Right lobe of liver (tissue), 6 donors: ENCODE data around the gene TRMT11. TPM values are rescaled to one million over a fixed set of nuclear protein-coding genes. Genes with fewer than 3 reads are reported as not detected.

Experiments
- ATAC-seq, 4 donors: fragments of 200-7000 bp; cut with Tn5 transposase; one replicate each; pipeline ENCODE4 v1.9.1; 2020; ENCODE audit warnings: mild to moderate bottlenecking in 4 of 4, moderate library complexity in 4 of 4
- DNase-seq, 3 donors: peaks; one replicate each; pipeline ENCODE4 v3.0.0-alpha.2; 2020
- H3K27ac ChIP-seq, 3 donors: fragments of 200-600 bp; one replicate each; pipeline ENCODE4 v1.8.0; 2022
- H3K27me3 ChIP-seq, 2 donors: fragments of 200-600 bp; one replicate each; pipeline ENCODE4 v1.8.0; 2022
- H3K36me3 ChIP-seq, 4 donors: fragments of 200-600 bp; sonication (generic) in 1 of 4; one replicate each; pipeline versions ENCODE4 v1.5.1 to v1.8.0; 2017 to 2022; ENCODE audit warnings: control low read depth in 1 of 4
- H3K4me1 ChIP-seq, 4 donors: fragments of 200-600 bp; sonication (generic) in 1 of 4; one replicate each; pipeline versions ENCODE4 v1.5.1 to v1.8.0; 2017 to 2022; ENCODE audit warnings: control low read depth in 1 of 4
- H3K4me3 ChIP-seq, 3 donors: fragments of 200-600 bp; one replicate each; pipeline ENCODE4 v1.8.0; 2022
- H3K9me3 ChIP-seq, 4 donors: fragments of 200-600 bp; sonication (generic) in 1 of 4; one replicate each; pipeline versions ENCODE4 v1.5.1 to v1.8.0; 2017 to 2022; ENCODE audit warnings: control low read depth in 1 of 4
- CTCF ChIP-seq, 4 donors: fragments of 200-600 bp in 3 of 4; fragments of 450-650 bp in 1 of 4; IDR thresholded peaks; one replicate each; pipeline versions ENCODE4 v1.5.1 to v1.8.0; 2016 to 2022; ENCODE audit warnings: antibody characterized with exemption in 4 of 4, mild to moderate bottlenecking in 2 of 4
- POLR2A ChIP-seq: fragments of 450-650 bp; IDR thresholded peaks from one replicate; pipeline ENCODE4 v1.6.1; 2017; ENCODE audit warnings: antibody characterized with exemption, mild to moderate bottlenecking
- WGBS: methylation state at CpG from one replicate; pipeline ENCODE4 v1.1.6; 2018; ENCODE audit warnings: low coverage, low lambda C conversion rate; ENCODE audit not compliant: insufficient coverage; ENCODE audit errors: missing lambda C conversion rate; 5-methylcytosine and 5-hydroxymethylcytosine counted together
- intact Hi-C, 2 donors: fragments of 100-400 bp; cut with DNase I; formaldehyde crosslinking; loops; one replicate each; pipeline versions ENCODE4 v1.11.2 to v1.14.1; 2022
- total RNA-seq, 6 experiments: library from RNA; depleted of rRNA in 2 of 6; stranded (reverse); fragments of >200 nt in 2 of 6; fragmentation: NEBNext Ultra II Directional in 3 of 6; extraction: Animal tissue kit (Norgen Biotek cat#: 25700) in 3 of 6; gene quantifications; one replicate each; pipeline versions ENCODE4 v1.1.0 to v1.2.4, GENCODE V29; 2016 to 2023
- donor health status: DM: no; HTN: yes; CAD: no.
- donor health status: DM: no; HTN: no; CAD: no.
- donor health status: DM: no; HTN: no; CAD: no.
- donor health status: DM: no; HTN: yes; CAD: no.
- donor health status: DM: no; HTN: yes; CAD: no.

TRMT11 gene
- total RNA-seq, 6 experiments from 2014 or later = 12.6 to 36.0 (median 25.3) TPM

DNA sequence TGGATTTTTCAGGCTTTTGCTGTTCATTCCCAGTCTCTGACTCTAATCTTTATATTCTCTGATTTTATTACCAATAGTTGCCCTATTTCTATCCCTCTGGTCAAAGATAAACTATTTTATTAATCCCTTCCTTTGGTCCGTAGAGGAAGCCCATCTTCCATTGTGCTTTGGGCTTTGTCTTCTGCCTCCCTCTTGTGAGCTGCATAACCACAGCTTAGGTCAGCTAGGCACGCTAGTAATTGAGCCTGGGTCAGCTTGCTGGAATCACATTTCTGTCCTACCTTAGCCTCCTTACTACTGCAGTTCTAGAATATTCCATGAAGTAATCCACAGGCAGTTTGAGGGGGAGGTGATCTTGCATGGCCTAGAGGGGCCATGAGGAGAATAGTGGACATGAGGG lies 49.4 kb downstream of the TRMT11 start:
- peaks cover 0 to 13% (median 6%) of the 10 kb centered on the region in 4 donors for H3K4me1 ChIP-seq
- TF ChIP-seq CTCF (IDR thresholded peaks at IDR 0.05) = no peak
- TF ChIP-seq POLR2A = no peak
- DNase-seq = no peak
- 87% methylated on average over 2 of the region's 2 CpGs for WGBS
- no peaks in the 10 kb centered on the region for H3K9me3 ChIP-seq
- ATAC-seq = no peak
- no peak overlapping the region for H3K4me3 ChIP-seq
- intact Hi-C loops = no loop called here
- H3K27ac ChIP-seq = no peak overlapping the region
- H3K27me3 ChIP-seq = no peaks in the 10 kb centered on the region
- H3K36me3 ChIP-seq = peaks cover 0 to 12% (median 2%) of the 10 kb centered on the region in 4 donors

- no peak for TF ChIP-seq CTCF (IDR thresholded peaks at IDR 0.05)
- no peak for TF ChIP-seq POLR2A
- Histone ChIP-seq H3K36me3 (peaks cover 0 to 12% (median 2%) of the 10 kb centered on the region in 4 donors), H3K9me3 (no peaks in the 10 kb centered on the region), H3K27ac (no peak overlapping the region), H3K4me1 (peaks cover 0 to 18% (median 8%) of the 10 kb centered on the region in 4 donors), H3K4me3 (no peak overlapping the region), H3K27me3 (no peaks in the 10 kb centered on the region)
- ATAC-seq = no peak
- no peak for DNase-seq
- intact Hi-C loops = no loop called here
Observed at GRCh38 chr6:126038234-126038633, 51.9 kb downstream of the TRMT11 start.

DNA sequence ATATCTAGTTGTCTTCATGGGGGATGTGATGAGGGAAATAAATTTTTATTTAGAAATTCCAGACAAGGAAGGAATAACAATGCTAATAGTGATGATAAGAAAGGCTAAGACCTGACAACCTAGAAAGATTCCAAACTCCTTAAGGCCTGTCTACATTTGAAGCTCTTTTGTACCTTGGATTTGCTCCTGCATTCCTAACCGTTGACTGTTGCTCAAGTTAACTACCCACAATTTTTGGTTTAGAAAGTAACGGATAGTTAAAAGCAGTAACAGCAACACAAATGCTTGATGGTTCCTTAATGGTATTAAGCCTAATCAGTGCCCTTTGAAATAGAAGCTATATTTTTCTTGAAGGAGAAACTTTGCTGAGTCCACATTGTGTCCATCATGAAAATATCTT lies 52.9 kb downstream of the TRMT11 start:
- Histone ChIP-seq H3K4me3 (no peak overlapping the region), H3K4me1 (peaks cover 0 to 17% (median 7%) of the 10 kb centered on the region in 4 donors), H3K9me3 (no peaks in the 10 kb centered on the region), H3K27me3 (no peaks in the 10 kb centered on the region), H3K36me3 (peaks cover 0 to 12% (median 2%) of the 10 kb centered on the region in 4 donors), H3K27ac (no peak overlapping the region)
- TF ChIP-seq CTCF (IDR thresholded peaks at IDR 0.05) (no peak), POLR2A (no peak)
- intact Hi-C loops = no loop called here
- DNase-seq = no peak
- ATAC-seq = no peak
- WGBS = 84% methylated on average over 2 of the region's 2 CpGs

DNA sequence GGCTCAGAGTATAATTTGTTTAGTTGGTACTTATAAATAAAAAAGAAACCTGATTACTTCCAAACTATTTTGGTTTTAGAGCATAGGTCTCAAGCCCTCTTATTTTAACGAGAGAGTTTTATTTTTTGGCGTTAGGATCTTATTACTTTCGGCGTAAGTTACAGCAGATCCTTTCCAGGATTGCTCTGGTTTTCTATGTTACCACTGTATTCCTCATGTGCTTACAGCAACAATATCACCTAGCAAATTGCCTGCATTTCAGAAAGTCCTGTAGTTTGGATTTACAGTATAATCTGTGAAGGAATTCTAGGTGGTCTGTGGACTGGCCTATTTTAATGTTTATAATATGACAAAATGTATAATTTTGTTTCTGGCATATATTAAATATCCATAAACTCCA lies 54.1 kb downstream of the TRMT11 start:
- intact Hi-C loops = no loop called here
- no peaks in the 10 kb centered on the region for H3K9me3 ChIP-seq
- ATAC-seq = peak in 3 of 4 donors; percentile 23 to 46 (median 40)
- no peak overlapping the region for H3K4me3 ChIP-seq
- no peak for DNase-seq
- WGBS = 82% methylated on average over 4 of the region's 4 CpGs
- H3K27me3 ChIP-seq = no peaks in the 10 kb centered on the region
- TF ChIP-seq POLR2A = no peak
- no peak for TF ChIP-seq CTCF (IDR thresholded peaks at IDR 0.05)
- peaks cover 0 to 17% (median 7%) of the 10 kb centered on the region in 4 donors for H3K4me1 ChIP-seq
- peak overlapping the region in 1 of 3 donors; percentile 45 for H3K27ac ChIP-seq
- H3K36me3 ChIP-seq = peaks cover 0 to 12% (median 2%) of the 10 kb centered on the region in 4 donors

DNA sequence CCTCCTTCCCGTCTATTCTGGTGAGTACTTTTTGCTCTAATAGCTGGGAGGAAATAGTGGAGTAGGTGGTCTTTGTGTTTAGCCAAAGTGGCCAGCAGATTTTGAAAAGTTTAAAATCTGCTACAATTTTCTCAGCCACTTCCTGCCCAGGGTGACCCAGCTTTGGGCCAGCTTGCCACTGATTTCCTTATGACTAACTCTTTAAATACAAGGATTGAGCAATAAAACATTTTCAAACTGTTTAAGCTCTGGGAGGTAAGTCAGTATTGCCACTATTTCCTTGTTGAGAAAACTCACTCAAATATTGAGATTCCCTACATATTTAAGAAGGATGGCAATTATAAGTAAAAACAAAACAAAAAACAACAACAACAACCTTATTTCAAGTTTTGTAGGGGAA lies 54.5 kb downstream of the TRMT11 start:
- Histone ChIP-seq H3K4me1 (peaks cover 0 to 17% (median 7%) of the 10 kb centered on the region in 4 donors), H3K27me3 (no peaks in the 10 kb centered on the region), H3K27ac (peak overlapping the region in 1 of 3 donors; percentile 45), H3K4me3 (no peak overlapping the region), H3K36me3 (peaks cover 0 to 12% (median 2%) of the 10 kb centered on the region in 4 donors), H3K9me3 (no peaks in the 10 kb centered on the region)
- intact Hi-C loops = no loop called here
- peak; percentile 67 to 95 (median 90) for ATAC-seq
- peak in 1 of 3 donors; percentile 52 for DNase-seq
- 25% methylated on average over 1 of the region's 1 CpG for WGBS
- no peak for TF ChIP-seq POLR2A
- no peak for TF ChIP-seq CTCF (IDR thresholded peaks at IDR 0.05)
